GM19193 (cell line): ENCODE data around the gene ADAMTS14.

Experiments used
- POLR2A ChIP-seq: IDR thresholded peaks from 4 replicates; pipeline ENCODE4 v1.6.1; 2011; ENCODE audit not compliant: insufficient read depth, insufficient read length; ENCODE audit errors: extremely low read depth

ADAMTS14 gene

GRCh38 chr10:70747192-70747965 is 75.1 kb downstream of the ADAMTS14 start:
- TF ChIP-seq POLR2A, result no peak

GRCh38 chr10:70748305-70748704 is 76.0 kb downstream of the ADAMTS14 start:
- TF ChIP-seq POLR2A, result no peak

- TF ChIP-seq POLR2A, result no peak
These were observed 76.7 kb downstream of the ADAMTS14 start for GRCh38 chr10:70748801-70749573.

- TF ChIP-seq POLR2A, result no peak
These were observed 77.5 kb downstream of the ADAMTS14 start for GRCh38 chr10:70749756-70750155.

GRCh38 chr10:70750156-70750703 is 77.9 kb downstream of the ADAMTS14 start:
- no peak for TF ChIP-seq POLR2A

- TF ChIP-seq POLR2A, result no peak
These were observed 79.0 kb downstream of the ADAMTS14 start for GRCh38 chr10:70751356-70751755.

- no peak for TF ChIP-seq POLR2A
These were observed 79.7 kb downstream of the ADAMTS14 start for GRCh38 chr10:70751991-70752390.

GRCh38 chr10:70752571-70752970 is 80.3 kb downstream of the ADAMTS14 start:
- TF ChIP-seq POLR2A, result no peak

- TF ChIP-seq POLR2A, result no peak
These were observed 80.8 kb downstream of the ADAMTS14 start for GRCh38 chr10:70753026-70753663.

- no peak for TF ChIP-seq POLR2A
These were observed 81.7 kb downstream of the ADAMTS14 start for GRCh38 chr10:70753841-70754621.

- no peak for TF ChIP-seq POLR2A
These were observed 84.5 kb downstream of the ADAMTS14 start for GRCh38 chr10:70756700-70757360.

- TF ChIP-seq POLR2A, result no peak
These were observed 85.5 kb downstream of the ADAMTS14 start for GRCh38 chr10:70757856-70758255.

GRCh38 chr10:70758757-70759514 is 86.6 kb downstream of the ADAMTS14 start:
- no peak for TF ChIP-seq POLR2A

GRCh38 chr10:70759781-70760180 is 87.5 kb downstream of the ADAMTS14 start:
- no peak for TF ChIP-seq POLR2A

GRCh38 chr10:70760271-70760787 is 88.0 kb downstream of the ADAMTS14 start:
- no peak for TF ChIP-seq POLR2A
